Daoy (cell line): Measurements from ENCODE around the gene ADCY4. TPM values are rescaled to one million over a fixed set of nuclear protein-coding genes. Genes with fewer than 3 reads are reported as not detected.

Source experiments
- DNase-seq: peaks from one replicate; pipeline ENCODE4 v3.0.0-alpha.2; 2015; ENCODE audit warnings: low read depth
- total RNA-seq: library from RNA; depleted of rRNA; stranded (reverse); fragments of >200 nt; shearing (Covaris generic); gene quantifications from 2 replicates; pipeline ENCODE4 v1.2.3, GENCODE V29; 2014

The ADCY4 gene
- total RNA-seq, 1 experiment from 2014 or later = 0.17 TPM

DNA sequence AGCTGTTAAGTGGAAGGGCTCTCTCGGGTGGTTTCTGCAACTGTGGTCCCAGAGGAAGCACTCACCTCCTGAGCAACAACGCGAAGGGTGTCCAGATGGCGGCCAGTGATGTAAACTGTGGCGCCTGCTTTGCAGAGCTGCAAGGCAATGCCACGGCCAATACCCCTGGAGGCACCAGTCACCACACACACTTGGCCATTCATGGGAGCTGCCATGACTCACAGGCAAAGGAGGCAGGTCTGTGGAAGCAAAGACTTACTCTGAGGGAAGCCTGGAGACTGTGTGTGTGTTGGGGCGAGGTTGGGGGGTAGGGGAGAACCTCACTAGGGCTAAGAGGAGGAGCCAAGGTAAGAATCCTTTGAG, 36.0 kb downstream of the ADCY4 start:
- DNase-seq = peak; percentile 85

DNA sequence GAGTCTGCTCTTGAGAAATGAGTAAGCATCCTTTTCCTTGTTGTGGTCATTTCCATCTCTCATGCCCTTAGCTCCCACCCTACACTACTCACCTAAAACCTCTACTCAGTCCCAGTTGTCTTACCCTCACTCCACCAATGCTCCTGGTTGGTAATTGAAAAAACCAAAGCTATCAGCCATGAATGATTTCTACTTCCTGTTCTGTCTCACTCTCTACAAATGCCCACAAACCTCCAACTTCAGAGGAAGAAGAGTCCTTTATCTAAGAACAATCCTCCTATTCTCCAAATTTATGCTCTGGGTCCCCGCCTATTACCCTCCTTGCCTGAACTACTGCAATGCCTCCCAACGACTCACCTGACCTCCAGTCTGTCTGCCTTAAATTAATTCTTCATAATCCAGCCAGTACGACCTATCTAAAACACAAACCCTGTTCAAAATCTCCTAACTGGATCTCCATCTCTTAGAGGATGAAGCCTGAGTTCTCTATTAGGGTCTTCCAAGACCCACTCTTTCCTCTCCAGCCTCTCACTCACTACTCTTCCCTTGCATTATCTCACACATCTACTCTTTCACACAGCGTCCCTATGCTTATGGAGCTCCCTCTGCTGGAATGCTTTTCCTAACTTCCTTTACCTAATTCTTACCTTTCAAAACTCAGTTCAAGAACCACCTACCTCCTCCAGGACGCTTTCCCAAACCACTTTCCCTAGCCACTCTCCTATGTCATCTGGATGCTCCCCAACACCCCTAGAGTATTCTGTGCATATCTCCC, 37.5 kb downstream of the ADCY4 start:
- DNase-seq = peak; percentile 32

DNA sequence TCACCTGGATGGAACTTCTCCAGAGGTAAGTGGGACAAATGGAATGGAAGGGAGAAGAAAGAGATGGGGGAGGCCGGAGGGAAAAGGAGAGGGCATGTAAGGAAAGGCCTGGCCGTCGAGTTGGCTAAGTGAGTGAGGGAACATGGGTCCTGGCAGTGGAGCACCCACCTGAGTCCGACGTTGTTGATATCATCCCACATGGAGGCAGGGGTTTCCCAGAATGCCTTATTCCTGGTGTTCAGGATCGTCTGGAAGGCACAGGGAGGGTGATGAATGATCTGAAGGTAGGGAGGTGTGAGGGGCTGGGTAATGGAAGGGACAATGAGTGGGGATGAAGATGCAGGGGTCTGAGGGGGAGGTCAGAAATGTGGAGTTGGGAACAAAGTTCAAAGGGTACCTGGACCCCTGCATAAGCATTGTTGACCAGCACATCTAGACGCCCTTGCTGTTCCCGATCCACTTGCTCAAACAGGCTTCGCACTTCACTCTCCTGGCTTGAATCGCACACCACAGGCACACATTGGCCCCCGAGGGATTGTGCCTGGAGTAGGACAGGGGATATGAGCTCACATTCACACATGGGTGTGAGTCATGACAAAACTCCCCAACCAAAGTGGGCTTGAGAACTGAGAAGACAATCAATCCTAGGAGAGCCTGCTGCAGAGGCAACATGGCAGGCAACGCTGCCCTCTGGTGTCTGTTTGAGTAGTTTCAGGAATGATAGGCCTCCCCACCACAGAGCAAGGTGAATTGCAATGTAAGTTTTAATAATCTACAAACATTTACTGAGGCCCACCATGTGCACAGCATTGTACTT, 38.3 kb downstream of the ADCY4 start:
- peak; percentile 94 for DNase-seq

DNA sequence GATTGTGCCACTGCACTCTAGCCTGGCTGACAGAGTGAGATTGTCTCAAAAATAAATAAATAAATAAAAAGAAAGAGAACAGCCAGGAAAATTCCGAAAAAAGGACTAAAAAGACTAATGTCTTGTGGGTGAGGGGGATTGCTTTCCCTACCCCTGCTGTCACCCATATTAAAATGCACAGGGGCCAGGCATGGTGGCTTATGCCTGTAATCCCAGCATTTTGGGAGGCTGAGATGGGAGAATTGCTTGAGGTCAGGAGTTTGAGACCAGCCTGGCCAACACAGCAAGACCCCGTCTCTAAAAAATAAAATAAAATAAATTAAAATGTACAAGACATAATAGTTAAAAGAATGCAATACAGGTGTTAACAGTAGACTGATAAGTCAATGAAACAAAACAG, 41.3 kb downstream of the ADCY4 start:
- no peak for DNase-seq

DNA sequence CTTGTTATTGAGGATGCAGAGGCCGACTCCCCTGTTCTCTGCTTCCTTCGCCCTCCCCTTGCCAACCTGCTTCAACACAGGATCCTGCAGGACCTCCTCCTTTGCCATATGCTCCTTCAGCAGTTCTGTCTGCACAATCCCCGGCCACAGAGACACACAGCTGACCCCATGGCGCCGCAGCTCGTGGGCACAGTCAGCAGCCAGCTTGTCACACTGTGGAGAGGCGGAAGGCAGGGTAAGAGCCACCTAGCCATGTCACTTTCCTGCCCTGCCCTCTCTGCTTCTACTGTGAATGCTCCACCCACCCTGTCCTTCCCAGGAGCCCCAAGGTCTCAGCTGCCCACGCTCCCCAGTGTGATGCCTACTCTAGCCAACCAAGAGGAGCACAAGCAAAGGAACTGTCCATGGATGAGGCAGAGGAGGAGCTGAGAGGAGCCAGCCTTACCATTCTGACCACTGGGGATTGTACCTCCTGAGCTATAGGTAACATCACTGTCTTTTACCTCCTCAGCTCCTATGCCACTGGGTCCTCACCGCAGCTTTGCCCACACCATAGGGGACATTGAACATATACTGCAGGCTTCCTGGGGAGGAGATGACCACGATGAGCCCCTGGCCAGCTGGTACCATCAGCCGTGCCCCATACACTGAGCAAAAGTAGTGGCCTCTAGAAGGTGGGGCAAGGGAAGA, 42.6 kb downstream of the ADCY4 start:
- no peak for DNase-seq

DNA sequence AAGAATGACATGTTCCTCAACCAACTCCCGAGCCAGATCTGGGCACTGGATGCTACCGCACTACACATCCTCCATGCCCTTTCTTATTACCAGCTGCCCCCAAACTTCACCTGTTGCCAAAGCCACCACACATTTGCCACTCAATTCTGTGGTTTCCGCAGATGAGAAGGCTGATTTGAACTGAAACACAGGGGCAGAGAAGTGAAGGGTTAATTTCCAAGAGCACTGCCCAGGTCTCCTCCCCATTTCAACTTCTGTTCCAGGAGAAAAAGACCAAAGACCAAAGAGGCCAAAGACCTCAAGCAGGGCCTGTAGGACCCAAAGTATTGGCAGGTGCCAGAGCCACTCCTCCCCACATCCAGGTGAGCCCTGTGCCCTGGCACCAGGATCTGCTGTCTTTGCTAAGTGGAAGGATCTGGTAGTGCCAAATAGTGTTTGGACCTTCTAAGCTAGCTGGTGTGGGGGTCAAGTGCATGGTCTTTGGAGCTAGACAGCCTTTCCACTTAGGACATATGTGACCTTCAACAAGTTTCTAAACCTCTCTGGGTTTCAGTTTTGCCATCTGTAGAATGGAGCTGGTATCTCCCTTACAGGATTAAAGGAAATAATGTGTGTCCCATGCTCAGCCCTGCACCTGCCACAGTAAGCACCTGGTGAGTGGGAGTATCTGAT, 43.3 kb downstream of the ADCY4 start:
- no peak for DNase-seq

DNA sequence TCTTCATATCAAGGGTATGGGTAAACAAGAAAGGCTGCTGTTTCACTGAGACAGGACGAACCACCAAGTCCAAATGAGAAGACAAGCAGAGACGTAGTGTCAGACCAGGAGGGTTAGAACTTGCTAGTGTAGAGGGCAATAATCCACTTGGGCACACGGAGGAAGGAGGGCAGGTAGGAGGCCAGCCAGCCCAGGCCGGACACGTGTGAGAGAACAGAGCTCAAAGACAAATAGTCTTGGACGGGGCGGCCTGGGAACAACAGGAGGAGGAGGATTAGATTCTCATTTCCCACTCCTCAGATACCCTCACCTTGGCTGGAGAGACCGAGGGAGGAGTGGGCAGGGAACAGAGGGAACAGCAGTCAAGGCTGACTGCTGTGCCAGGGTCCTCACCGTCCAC, 44.1 kb downstream of the ADCY4 start:
- no peak for DNase-seq

DNA sequence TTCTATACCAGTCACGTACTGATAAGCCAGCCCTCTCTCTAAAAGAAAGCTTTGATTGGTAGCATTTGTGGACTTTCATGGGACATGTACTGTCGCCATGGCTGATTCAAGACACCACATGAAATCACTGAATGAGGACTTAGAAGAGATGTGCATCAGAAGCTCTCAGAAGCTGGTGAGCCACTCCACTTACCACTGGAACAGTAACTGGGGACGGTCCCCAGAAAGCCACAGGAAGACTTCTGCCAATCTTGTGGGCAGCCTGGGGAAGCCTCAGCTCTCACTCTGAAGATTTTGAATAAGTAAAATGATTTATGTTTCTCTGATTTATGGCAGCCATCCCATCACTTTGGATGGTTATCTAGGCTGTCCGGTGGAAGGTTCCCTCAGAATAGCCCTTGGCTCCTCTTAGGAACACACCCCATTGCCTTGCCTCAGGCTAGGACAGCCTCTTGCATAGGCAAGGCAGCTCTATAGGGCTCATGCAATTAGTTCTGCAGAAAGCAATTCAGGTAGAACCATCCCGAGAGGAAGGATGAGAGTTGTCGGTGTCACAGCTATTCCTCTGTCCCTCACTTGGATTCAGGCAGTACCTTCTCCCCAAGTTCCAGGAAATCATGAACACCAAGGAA, 45.1 kb downstream of the ADCY4 start:
- no peak for DNase-seq

DNA sequence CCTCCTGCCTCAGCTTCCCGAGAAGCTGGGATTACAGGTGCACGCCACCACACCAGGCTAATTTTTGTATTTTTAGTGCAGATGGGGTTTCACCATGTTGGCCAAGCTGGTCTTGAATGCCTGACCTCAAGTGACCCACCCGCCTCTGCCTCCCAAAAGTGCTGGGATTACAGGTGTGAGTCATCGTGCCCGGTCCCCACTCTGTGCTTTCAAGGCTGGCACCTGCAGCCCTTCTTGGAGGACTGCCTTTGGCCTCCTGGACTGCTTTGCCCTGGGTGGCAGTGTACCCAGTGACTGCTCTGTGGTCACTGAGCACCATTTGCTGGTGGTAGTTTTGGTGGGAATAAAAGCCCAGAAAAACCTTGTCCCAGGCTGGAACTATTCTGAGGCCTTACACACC, 47.9 kb downstream of the ADCY4 start:
- no peak for DNase-seq

DNA sequence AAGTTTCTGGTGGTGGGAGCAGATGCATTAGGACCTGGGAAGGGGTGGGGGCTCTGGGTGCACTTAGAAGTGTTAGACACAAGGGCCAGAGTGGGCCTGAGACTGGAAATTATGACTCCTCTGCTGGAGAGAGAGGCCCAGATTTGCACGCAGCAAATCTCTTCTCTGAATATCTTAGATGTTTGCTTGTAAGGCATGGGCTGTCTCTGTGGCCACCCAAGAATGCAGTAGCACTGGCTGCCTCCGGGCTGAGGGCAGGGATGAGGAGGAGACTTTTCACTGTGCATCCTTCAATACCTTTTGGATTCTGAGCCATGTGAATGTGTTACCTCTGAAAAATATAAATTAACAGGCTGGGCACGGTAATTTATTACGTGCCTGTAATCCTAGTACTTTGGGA, 49.5 kb downstream of the ADCY4 start:
- no peak for DNase-seq

DNA sequence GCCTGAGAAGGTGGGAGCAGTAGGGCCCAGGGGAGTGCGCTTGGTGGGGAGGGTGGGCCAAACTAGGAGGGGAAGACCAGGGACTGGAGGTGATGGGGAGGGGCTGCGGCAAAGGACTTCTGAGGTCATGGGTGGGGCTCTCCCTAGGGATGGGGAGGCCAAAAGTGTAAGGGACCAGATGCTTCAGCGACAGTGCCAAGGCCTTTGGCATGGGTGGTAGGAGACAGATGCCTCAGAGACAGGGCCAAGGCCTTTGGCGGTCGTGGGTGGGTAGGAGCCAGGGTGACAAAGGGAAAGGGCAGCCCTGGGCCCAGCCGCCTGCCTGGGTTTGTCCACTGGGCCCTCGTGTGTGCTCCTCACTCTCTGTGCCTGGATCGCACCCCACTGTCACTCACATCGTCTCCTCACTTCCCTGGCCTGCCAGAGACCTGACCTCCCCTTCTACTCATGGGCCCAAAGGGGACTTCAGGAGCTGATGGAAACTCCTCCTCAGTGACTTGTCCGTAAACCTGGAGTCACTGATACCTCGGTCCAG, 50.3 kb downstream of the ADCY4 start:
- no peak for DNase-seq

DNA sequence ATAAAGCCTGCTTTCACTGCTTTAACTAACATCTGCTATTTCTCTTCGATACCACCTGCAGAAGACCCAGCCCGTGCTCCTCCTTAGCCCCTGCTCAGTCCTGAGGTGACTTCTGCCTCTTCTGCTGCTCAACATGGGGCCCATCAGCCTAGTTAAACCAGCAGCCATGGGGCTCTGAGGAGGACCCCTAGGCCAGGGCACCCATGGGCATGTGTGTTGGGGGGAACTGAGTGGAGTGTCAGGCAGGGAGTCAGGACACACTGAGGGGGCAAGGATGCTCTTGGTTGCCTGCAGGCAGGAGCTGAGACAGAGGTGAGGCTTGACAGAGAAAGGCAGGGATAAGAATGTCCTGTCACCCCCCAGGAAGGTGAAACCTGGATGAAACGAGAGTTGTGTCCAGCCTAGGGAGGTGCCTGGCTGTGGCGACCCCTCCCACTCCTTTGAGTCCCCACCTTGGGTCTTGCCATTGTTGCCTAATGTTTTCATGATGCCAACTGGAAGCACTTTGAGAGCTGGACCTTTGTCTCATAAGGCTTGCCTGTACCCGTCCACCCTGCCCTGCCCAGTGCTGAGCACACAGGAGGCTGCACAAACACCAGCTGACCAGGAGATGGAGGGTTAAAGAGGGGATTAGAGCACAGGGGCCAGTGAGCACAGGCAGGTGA, 50.9 kb downstream of the ADCY4 start:
- no peak for DNase-seq

DNA sequence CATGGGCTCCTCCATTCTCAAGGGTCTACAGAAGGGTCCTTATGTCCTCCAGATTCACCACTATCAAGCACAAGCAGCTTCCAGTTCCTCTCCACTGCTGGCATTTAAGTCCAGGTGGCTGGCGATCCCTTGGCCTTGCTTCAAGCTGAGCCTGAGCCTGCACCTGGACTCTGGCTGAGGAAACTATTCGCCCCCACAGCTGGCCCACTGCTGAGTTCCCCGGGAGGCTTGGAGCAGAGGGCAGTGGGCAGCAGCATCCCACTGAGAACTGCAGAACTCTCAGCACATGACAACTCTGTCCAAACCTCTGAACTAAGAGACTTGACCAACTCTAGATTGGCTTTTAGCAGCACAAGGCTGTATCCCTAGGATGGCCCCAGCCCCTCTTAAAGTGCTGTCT, 52.1 kb downstream of the ADCY4 start:
- no peak for DNase-seq

DNA sequence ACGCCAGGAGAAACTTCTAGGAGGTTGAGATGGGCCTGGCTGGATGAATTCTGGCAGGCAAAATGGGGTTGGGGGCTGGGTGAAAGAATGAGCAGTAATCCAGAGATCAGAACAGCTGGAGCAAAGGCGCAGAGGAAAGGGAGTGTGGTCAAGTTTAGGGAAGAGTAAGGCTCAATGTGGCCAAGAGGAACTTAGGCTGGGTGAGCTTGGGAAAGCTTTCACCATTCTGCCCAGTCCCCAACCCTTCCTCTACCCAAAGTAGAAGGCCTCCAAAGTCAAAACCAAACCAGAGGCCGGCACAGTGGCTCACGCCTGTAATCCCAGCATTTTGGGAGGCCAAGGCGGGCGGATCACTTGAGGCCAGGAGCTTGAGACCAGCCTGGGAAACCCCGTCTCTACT, 53.2 kb downstream of the ADCY4 start:
- DNase-seq = no peak

DNA sequence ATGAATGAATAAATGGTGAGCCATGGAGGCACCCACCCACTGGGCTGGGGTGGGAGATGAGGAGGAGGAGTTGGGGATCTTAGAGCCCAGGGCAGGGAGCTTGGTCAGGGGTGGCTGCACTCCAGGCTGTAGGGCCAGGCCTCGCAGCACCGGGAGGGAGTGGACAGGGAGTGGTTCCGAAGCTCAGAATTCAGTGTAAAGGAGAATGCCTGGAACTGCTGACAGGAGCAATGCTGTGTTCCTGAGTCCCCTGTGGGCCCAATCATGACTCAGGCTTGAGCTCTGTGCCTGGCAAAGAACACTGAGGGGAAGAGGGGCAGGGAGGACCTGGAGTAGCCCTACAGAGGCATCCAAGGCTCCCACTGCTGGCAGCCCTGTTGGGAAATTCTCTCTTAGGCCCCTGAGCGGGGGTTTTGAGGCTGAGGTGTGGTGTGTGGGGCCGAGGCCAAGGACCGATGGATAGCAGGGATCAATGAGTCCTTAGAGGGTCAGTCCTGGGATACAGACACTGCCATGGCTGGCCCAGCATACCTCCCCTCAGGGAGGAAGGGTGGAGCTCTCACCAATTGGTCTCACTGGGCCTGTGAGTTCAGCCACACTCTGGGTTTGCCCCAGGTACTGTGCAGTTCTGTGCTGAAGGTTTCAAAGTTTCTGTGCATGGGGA, 53.9 kb downstream of the ADCY4 start:
- no peak for DNase-seq

DNA sequence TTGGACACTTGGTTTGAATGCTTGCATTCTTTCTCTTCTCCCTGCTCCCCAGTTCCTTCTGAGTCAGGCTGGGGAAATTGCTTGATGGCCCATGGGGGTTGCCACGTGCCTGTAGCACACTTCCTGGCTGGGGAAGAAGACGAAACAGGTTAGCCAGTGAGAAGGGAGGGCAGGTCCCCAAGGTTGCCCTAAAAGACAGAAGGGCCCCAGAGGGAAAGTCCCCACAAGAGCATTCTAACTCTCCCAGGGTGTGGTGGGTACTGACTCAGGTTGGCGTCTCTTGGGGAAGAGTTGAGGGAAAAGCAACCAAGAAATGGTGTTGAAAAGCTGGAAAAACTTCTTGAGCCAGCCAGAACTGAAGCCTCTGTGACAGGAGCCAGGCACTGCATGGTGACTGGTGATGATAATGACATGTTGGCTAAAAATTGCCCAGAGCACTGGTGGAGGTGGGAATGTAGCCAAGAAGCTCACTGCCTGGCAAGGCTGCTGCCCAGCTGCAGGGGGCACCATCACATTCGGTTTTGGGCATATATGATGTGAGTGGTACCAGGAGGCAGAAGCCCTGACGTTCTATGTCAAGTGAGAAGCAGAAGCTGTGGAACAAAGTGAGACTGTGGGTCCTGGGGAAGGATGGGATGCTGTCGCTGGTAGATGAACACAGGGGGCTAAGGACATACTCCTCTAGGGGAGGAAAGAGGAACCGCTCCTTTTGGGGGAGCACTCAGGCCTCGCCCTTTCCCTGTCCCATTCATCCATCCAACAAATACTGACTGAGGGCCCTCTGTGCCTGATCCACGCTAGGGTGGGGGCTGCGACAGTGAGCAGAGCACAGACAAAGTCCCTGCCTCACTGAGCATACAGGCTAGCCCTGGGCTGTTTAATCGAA, 55.3 kb downstream of the ADCY4 start:
- DNase-seq = peak; percentile 46

DNA sequence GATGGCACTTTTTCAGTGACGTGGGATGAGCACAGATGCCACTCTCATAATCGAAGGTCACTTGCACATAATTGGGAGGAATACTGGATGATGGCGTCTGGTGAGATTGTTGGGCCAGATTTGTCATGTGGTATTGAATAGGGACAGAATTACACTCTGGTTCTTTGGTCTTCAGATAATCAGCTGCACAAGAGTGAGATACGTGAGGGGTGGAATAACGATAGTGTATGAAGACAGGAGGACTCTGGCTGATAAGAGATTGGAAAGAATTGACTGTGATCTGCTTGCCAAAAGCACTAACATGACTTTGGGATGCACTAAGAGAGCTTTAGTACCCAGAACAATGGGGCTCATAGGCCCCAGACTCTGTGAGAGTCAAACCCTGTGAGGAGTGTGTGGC, 56.4 kb downstream of the ADCY4 start:
- no peak for DNase-seq

DNA sequence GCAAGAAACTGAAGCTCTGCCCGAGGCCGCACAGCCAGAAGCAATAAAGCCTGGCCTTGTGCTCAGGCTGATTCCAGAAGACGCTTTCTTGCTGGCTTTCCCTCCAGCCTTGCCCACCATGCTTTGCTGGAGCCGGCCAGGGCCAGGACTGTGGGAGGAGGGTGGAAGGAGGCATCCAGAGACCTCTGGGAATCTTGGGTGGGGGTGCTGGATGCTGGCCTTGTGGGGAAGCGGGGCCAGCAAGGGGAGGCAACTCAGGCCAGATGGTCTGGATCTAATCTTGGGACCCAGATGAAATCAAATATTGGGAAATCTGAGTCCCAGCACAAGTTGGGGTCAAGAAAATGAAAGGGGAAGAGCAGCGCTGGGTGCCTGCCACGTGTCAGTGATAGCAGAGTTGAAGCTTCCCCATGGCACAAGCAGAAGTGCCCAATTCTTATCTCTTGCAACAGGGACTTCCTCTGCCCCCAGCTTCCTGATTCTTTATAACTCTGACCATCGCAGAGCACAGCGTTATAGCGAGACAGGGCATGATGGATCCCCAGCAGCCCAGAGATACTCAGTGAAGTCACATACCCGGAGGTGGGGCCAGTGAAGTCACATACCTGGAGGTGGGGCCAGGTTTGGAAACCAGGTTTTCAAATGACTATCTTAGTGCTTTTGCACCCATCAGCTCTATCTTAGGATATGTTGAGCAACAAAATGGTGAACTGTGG, 57.1 kb downstream of the ADCY4 start:
- DNase-seq = no peak

DNA sequence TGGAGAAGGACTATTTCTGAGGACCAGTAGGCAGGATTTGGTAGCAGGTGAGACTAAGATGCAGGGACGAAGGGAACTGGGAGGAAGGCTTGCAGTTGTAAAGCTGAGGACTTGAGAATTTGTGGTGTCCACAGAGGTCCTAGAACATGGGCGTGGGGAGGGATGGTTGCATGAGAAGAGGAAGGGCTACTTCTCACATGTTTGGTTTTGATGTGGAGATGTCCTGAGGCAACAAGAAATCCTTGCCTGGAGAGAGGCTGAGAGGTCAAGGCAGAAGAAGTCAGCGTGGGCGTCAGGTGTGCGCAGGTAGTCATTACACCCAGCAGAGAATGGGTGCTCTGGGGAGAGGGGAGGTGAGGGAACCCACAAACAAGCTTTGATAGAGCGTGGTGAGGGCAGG, 57.8 kb downstream of the ADCY4 start:
- no peak for DNase-seq
